GM19023 (cell line): ENCODE results near the gene DNMT3L.
"Not testable (repeated sequence)": the region's sequence is repeated elsewhere in the genome, so short reads cannot be mapped to it uniquely, and the experiment has no call there.

ENCODE experiments used
- ATAC-seq: cut with Tn5 transposase; IDR thresholded peaks from one replicate; pipeline ENCODE4 v1.9.1; 2021; ENCODE audit warnings: mild to moderate bottlenecking, moderate library complexity; ENCODE audit not compliant: unreplicated experiment

Gene DNMT3L

GRCh38 chr21:44199448-44199847, 62.2 kb downstream of the DNMT3L start:
- ATAC-seq: no peak

GRCh38 chr21:44197156-44197516, 64.6 kb downstream of the DNMT3L start:
- ATAC-seq: not testable (repeated sequence)
